Hematopoietic multipotent progenitor cell treated with erythropoietin and hydrocortisone succinate and interleukin-3 and kit ligand, for 4 days (in vitro differentiated cells): ENCODE measurements around the gene MYRFL.
"Not testable (repeated sequence)": the region's sequence is repeated elsewhere in the genome, so short reads cannot be mapped to it uniquely, and the experiment has no call there.

Source experiments
- DNase-seq: peaks from one replicate; pipeline ENCODE4 v3.0.0-alpha.2; 2015

Gene MYRFL

GRCh38 chr12:69994086-69994485 is 169.1 kb downstream of the MYRFL start:
- not testable (repeated sequence) for DNase-seq

DNA sequence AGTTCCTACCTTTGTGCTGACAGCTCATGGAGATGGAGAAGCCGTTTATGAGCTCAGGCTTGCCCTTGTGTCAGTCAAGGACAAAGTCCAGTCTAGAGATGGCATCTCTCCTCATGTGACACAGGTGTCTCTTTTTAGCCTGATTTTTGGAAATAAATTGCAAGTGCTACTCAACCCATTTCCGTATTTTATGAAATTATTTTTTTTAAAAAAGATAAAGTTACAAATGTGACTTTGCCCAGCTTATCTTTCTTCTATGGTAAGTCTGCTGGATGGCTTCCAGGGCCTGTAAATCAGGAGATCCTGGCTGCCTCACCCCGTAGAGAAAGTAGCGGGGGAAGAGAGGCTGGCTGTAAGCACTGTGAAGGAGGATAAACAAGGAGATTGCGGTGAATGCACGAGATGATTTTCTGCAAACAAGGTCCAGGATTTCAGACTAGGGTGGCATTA is 169.7 kb downstream of the MYRFL start:
- DNase-seq = peak; percentile 51

GRCh38 chr12:69996241-69996640 is 171.2 kb downstream of the MYRFL start:
- DNase-seq = no peak

DNA sequence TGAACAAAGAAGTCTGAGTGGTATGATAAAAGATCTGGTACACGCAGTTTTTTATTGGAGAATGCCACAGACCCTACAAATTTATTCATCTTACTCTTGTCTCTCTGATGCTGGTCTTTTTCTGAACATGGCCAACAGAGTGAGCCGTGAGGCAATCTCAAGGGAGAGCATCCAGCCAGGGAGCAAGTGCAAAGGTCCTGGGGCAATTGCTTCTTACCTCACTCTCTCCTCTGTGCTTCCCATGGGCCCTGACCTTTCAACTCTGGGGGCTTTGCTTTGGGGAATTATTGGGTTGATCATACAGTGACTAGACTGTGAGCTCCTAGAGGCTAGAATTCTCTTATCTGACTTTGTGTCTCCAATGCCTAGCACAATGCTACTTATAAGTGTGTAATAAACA is 171.7 kb downstream of the MYRFL start:
- DNase-seq = no peak

DNA sequence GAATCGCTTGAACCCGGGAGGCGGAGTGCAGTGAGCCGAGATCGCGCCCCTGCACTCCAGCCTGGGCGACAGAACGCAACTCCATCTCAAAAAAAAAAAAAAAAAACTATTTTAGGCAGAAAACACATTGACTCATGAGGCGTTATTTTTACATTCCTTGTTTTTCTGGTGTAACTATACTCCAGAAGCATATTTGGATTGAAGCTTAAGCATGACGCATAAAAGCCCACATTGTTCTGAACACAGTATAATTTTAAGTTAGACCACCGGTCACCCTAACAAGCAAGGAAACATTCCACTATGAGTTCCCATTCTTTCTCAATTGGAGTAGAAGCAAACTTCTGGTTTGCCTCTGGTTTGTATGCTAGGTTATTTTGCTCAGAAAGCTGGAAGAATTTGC is 173.0 kb downstream of the MYRFL start:
- DNase-seq = no peak

GRCh38 chr12:69998922-69999321 is 173.9 kb downstream of the MYRFL start:
- no peak for DNase-seq

DNA sequence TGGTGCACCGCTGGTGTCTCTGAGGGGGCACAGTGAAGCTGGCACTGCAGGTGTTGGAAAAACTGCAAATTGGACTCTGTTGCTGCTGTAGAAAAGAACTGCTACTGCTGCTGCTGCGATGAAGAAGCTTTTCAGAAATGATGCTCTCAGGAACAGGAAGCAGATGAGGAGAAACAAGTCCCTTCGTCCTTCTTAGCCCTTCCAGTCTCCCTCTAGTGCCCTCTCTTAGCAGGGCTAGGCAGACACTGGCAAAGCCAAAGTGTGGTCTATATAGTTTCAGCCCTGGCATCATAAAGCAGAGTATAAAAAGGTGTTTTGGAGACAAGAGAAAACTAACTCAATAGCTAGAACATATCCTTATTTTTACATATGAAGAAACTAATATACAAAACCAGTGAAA is 174.5 kb downstream of the MYRFL start:
- DNase-seq = no peak

DNA sequence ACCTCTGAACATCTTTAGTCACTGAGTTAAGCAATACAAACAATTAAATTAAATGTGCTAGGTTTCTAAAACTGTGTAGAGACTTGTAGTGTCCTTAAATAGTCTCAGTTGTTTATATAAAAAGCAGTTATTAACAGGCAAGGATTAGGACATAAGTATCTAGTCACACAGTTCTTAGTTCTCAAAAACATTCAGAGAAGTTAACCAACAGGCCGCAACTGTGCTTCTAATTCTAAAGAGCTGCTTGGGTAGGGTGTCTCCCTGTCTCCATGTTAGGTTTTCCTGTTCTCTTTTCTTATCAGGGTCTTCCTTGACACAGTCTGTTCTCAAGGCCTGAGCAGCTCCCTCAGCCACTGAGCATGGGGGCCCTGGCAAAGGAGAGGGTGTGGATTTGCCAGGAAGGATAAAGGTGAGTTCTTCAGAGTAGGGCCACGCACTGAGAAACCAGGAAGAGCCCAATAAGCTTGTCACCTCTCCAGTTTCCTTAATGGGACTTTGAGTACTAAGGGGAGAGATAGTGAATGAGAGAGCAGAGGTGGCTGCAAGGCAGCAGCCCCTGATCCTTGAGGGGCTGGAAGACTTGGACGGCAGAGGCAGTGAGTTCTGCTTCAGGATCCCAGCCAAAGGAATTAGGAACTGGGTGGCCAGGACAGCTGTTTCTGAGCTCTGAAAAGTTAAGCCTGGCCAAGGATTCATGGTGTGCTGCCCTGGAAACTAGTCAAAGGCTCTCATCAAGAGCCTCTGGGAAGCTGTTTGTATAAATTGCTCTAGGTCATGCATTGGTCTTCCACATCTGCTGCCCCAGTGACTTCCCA is 177.3 kb downstream of the MYRFL start:
- DNase-seq = no peak

- no peak for DNase-seq
These were observed 177.9 kb downstream of the MYRFL start for GRCh38 chr12:70002912-70003255.

DNA sequence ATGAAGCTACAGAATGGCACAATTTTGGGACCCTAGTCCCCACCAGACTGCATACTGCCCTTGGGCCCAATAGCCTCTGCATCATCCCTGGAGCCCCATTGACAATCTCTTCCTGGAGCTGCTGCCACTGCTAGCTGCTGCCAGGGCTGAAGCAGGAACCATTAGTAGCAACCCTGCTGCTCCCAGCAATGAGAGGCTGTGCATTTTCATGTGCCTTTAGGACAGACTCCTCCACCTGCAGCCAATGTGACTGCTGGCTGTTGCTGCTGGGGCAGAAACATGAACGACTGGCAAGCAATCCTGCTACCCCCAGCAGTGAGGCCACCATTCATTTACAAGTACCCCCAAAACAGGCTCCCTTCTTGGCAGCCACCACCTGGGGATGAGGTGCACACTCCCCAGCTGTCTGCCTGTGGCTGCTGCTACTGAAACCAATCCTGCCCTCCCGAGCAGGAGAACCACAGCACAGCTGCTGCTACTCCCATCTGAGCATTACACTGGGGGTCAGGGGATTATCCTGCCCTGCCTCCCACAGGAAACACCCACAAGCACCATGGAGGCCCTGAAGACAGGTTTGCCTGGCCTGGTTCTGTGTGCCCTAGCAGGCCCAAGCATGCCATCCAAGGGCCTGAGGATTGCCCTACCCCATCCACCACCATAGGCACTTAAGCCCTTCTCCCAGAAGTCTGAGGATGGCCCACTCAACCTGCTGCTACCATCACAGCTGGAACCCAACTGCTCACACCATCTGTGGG is 181.0 kb downstream of the MYRFL start:
- DNase-seq = no peak

DNA sequence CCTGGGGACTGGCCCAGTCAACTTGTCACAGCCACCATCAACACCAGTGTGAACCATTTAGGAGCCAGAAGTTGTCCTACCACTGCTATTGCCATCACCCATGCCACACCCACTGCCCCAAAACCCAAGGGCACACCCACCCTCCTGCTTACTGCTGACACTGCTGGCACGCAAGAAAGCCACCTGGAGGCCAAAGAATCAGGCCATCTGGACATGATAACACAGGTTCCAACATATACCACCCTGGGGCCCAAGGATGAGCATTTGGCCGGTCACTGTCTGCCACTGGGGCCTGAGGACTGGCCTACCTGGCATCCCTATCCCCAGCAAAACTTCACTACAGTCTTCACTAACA is 181.6 kb downstream of the MYRFL start:
- DNase-seq = no peak

- DNase-seq = no peak
These were observed 182.7 kb downstream of the MYRFL start for GRCh38 chr12:70007687-70008086.
